ENCODE results near the gene SLTM.
"Not testable (repeated sequence)": the region's sequence is repeated elsewhere in the genome, so short reads cannot be mapped to it uniquely, and the experiment has no call there.

The SLTM gene

GRCh38 chr15:58919232-58919631, 14.2 kb downstream of the SLTM start:
- TF ChIP-seq CTCF (IDR thresholded peaks at IDR 0.05; ENCODE audit: control extremely low read depth, extremely low read depth, low read depth, missing control alignments), result no peak
- CTCF ChIA-PET, result interaction anchor here (2.7 to 2.9 kb wide), 2 partner anchors 8 to 11 kb away, joined by 7 to 11 read pairs; no protein-coding TSS in a partner anchor
- POLR2A ChIA-PET, result interaction anchor here (0.6 kb wide), 1 partner anchor 80 kb away, joined by 3 read pairs; no protein-coding TSS in a partner anchor
- no peak for DNase-seq (ENCODE audit: extremely low spot score)

- ChIA-PET POLR2A (no interaction called here), CTCF (interaction anchor here (0.9 to 2.9 kb wide), 4 partner anchors 9 to 18 kb away, joined by 3 to 11 read pairs (median 6); no protein-coding TSS in a partner anchor)
- no peak for TF ChIP-seq CTCF (IDR thresholded peaks at IDR 0.05; ENCODE audit: control extremely low read depth, extremely low read depth, low read depth, missing control alignments)
- no peak for DNase-seq (ENCODE audit: extremely low spot score)
Measured at GRCh38 chr15:58918239-58918638, 15.2 kb downstream of the SLTM start.

- POLR2A ChIA-PET; DNase-seq (ENCODE audit: extremely low spot score): not testable (repeated sequence)
- CTCF ChIA-PET, result interaction anchor here (0.9 to 2.9 kb wide), 4 partner anchors 10 to 18 kb away, joined by 3 to 11 read pairs (median 6); no protein-coding TSS in a partner anchor
Measured at GRCh38 chr15:58917613-58918129, 15.8 kb downstream of the SLTM start.

- TF ChIP-seq CTCF (IDR thresholded peaks at IDR 0.05; ENCODE audit: control extremely low read depth, extremely low read depth, low read depth, missing control alignments), result no peak
- ChIA-PET CTCF (interaction anchor here (1.4 to 2.9 kb wide), 5 partner anchors 11 to 689 kb away, joined by 4 to 11 read pairs (median 7); no protein-coding TSS in a partner anchor), POLR2A (interaction anchor here (0.6 kb wide), 1 partner anchor 31 kb away, joined by 3 read pairs; no protein-coding TSS in a partner anchor)
- no peak for DNase-seq (ENCODE audit: extremely low spot score)
Measured at GRCh38 chr15:58916962-58917361, 16.5 kb downstream of the SLTM start.

- no peak for TF ChIP-seq CTCF (IDR thresholded peaks at IDR 0.05; ENCODE audit: control extremely low read depth, extremely low read depth, low read depth, missing control alignments)
- DNase-seq (ENCODE audit: extremely low spot score), result no peak
- POLR2A ChIA-PET, result interaction anchor here (0.7 kb wide), 1 partner anchor 11 kb away, joined by 3 read pairs; no protein-coding TSS in a partner anchor
- CTCF ChIA-PET, result interaction anchor here (0.7 to 1.2 kb wide), 2 partner anchors 17 to 618 kb away, joined by 3 read pairs; no protein-coding TSS in a partner anchor
Measured at GRCh38 chr15:58910456-58910855, 23.0 kb downstream of the SLTM start.

- DNase-seq (ENCODE audit: extremely low spot score), result no peak
- TF ChIP-seq CTCF (IDR thresholded peaks at IDR 0.05; ENCODE audit: control extremely low read depth, extremely low read depth, low read depth, missing control alignments), result no peak
- ChIA-PET CTCF (no interaction called here), POLR2A (no interaction called here)
Measured at GRCh38 chr15:58909616-58910015, 23.9 kb downstream of the SLTM start.

GRCh38 chr15:58908550-58909309, 24.7 kb downstream of the SLTM start:
- ChIA-PET POLR2A (no interaction called here), CTCF (interaction anchor here (1.5 kb wide), 1 partner anchor 9 kb away, joined by 3 read pairs; no protein-coding TSS in a partner anchor)
- TF ChIP-seq CTCF (IDR thresholded peaks at IDR 0.05; ENCODE audit: control extremely low read depth, extremely low read depth, low read depth, missing control alignments), result no peak
- DNase-seq (ENCODE audit: extremely low spot score), result no peak
